CD4-positive, alpha-beta T cell treated with Interferon gamma for 1 hour (primary cell): ENCODE data around the gene ZNF549.
"Not testable (repeated sequence)": the region's sequence is repeated elsewhere in the genome, so short reads cannot be mapped to it uniquely, and the experiment has no call there.

Experiments used
- DNase-seq: peaks from one replicate; pipeline ENCODE4 v3.0.0-alpha.2; 2020

Gene ZNF549

DNA sequence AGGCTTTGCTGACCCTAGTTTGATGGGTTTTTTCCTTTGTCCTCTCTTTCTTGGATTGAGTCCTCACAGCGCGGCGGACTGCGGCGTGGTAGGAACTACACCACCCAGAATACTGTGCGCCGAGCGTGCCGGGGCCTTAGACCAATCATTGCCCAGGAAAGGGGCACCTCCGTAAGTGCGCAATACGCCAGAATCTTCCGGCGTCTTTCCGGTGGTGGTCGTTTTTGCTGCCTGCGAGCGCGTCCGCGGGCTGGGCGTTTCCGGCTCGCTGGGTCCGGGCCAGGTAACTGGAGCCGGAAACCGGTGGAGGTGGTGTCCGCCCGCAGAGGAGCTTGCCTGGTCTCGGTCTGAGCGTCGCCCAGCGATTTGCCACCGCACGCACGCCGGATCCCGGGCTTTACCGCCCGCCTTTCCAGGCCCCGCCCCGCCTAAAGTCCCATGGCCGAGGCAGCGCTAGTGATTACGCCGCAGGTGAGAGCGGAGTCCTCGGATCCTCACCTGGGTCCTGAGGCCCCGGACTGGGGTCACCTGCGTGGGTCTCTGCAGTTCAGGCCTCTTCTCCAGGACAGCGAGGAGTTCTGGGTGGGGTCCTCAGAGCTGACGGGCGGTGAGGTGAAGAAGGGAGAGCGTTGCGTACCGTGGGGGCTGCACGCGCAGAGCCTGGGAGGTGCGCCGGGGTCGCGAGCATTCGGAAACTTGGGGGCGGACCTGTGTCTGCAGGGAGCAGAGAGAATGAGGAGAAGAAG is at the start of gene ZNF549:
Gene ZNF549, plus strand, starts transcription at position 221 of the 746 bp plus-strand sequence. Its CDS starts 218 bp downstream, at position 439.
- DNase-seq: peak; percentile 90

DNA sequence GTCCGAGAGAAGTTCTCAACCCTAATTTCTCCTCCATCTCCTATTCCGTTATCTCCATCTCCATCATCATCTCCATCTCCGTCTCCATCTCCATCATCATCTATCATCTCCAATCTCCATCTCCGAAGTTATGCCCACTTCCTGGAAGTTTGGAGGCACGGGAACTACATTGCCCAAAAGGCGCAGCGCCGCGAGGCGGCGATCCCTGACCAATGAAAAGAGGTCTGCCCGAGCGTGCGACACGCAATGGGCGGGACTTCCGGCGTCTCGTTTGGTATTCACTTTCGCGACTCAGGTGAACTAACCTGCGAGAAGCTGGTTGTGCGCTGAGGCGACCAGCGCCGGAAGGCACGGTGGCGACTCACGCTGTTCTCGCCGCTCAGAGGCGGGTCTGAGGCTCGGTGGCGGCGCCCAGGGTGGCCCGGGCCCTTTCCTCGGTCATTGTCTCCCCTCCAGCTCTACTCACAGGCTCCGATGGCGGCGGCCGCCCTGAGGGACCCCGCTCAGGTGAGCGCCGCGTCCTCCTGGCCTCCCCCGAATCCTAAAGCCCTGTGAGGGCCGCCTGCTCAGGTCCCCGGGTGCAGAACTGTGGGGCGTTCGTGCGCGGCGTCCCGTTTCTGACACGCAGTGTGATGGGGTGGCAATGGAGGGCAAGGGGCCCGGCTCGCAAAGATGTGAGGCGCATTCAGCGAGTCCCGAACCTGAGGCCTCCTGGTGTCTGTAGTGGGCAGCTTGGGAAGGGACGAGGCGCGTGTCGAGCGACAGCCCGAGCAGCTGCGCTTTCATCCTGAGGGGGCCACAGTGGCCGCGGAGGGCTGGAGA is 39.5 kb upstream of the ZNF549 start, which contains the start of gene ZNF419:
Gene ZNF419, plus strand, starts transcription at position 274 of the 822 bp plus-strand sequence. Its CDS starts 201 bp downstream, at position 475.
- peak; percentile 93 for DNase-seq

DNA sequence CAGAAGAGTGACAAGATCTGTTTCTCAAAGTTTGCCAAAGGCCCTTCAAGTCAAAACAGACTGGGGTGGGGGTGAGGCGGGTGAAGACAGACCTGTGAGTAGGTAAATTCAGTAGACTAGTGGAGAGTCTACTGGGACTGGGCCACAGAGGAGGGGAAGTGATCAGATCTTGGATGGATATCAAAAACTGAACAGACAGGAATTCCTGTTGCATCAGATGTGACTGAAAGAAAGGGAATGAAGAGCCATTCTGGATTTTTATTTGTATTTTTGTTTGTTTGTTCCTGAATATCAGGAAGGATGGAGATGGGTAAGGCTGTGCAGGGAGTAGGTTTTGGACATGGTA is 38.9 kb upstream of the ZNF549 start:
- not testable (repeated sequence) for DNase-seq

DNA sequence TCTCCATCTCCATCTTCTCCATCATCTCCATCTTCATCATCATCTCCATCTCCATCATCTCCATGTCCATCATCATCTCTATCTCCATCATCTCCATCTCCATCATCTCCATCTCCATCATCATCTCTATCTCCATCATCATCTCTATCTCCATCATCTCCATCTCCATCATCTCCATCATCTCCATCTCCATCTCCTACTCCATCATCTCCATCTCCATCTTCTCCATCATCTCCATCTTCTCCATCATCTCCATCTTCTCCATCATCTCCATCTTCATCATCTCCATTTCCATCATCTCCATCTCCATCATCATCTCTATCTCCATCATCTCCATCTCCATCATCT is 27.9 kb upstream of the ZNF549 start:
- not testable (repeated sequence) for DNase-seq

DNA sequence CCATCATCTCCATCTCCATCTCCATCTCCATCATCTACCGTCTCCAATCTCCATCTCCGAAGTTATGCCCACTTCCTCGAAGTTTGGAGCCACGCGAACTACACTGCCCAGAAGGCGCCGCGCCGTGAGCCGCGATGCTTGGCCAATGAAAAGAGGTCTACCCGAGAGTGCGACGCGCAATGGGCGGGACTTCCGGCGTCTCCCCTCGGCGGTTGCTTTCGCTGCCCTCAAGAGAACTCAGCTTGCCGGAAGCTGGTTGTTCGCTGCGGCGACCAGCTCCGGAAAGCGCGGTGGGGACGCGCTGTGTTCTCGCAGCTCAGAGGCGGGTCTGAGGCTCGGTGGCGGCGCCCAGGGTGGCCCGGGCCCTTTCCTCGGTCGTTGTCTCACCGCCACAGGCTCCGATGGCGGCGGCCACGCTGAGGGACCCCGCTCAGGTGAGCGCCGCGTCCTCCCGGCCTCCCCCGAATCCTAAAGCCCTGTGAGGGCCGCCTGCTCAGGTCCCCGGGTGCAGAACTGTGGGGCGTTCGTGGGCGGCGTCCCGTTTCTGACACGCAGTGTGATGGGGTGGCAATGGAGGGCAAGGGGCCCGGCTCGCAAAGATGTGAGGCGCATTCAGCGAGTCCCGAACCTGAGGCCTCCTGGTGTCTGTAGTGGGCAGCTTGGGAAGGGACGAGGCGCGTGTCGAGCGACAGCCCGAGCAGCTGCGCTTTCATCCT is 27.3 kb upstream of the ZNF549 start, which contains the start of gene ZNF773:
Gene ZNF773, plus strand, starts transcription at position 259 of the 716 bp plus-strand sequence. Its CDS starts 143 bp downstream, at position 402.
- DNase-seq: peak; percentile 96

DNA sequence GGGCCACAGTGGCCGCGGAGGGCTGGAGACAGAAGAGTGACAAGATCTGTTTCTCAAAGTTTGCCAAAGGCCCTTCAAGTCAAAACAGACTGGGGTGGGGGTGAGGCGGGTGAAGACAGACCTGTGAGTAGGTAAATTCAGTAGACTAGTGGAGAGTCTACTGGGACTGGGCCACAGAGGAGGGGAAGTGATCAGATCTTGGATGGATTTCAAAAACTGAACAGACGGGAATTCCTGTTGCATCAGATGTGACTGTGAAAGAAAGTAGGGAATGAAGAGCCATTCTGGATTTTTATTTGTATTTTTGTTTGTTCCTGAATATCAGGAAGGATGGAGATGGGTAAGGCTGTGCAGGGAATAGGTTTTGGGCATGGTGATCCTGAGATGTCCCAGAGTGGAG is 26.8 kb upstream of the ZNF549 start:
- DNase-seq: not testable (repeated sequence)

DNA sequence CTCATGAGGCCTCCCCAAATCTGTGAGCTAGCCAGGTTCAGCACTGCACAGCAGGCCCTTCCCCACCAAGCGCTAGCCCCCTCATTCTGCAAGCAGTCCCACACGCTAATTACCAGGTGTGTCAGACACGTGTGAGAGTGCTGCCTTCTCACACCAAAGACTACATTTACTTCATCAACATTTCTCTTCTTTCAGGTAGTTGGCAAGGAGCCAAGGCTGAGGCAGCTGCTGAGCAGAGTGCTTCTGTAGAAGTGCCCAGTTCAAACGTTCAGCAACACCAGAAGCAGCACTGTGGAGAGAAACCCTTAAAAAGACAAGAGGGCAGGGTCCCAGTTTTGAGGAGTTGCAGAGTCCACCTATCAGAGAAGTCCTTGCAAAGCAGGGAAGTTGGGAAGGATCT is 21.0 kb upstream of the ZNF549 start:
- no peak for DNase-seq

DNA sequence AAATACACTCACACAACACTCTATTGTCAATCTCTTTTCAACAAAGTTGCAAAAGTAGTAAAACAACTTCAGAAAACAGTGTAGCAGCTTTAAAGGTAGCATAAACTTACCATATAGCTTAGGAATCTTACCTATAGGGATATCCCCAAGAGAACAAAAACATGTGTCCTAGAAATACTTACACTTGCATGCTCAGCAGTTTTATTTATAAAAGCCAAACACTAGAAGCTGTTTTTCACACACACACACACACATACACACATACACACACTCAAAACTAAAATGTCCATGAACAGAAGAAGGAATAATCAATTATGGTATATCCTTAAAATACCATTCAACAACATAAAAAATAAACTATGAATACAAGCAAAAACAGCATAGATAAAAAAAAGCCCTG is 15.7 kb upstream of the ZNF549 start:
- no peak for DNase-seq

DNA sequence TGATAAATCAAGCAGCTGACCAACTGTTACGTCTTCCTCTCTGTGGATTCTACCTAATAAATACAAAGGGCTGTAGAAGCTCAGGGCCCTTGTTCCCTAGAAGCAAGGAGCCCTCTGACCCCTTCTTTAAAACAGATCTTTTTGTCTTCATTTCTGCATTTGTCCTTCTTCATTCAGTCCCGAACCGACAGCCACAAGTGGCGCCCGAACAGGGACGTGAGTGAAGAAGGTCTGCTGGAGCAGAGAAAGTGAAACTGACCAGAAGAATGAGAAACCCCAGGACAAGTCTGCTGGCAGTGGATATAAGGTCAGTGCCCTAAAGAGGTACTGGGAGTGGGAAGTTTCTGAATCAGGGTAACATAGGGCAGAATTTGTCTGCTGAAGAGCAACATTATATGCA is 14.3 kb upstream of the ZNF549 start:
- DNase-seq: no peak

DNA sequence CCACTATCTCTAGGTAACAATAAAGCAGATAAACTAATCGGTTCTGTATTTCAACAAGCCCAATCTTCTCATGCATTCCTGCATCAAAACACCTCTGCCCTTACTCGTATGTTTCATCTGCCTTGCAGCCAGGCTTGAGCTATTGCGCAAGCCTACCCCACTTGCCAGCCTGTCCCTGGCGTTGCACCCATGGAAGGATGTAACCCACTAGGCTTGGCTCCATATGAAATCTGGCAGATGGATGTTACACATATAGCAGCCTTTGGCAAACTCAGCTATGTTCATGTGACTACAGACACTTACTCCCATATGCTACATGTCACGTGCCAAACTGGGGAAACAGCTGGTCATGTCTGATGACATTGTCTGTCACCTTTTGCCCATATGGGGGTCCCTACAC is 11.9 kb upstream of the ZNF549 start:
- DNase-seq: no peak

DNA sequence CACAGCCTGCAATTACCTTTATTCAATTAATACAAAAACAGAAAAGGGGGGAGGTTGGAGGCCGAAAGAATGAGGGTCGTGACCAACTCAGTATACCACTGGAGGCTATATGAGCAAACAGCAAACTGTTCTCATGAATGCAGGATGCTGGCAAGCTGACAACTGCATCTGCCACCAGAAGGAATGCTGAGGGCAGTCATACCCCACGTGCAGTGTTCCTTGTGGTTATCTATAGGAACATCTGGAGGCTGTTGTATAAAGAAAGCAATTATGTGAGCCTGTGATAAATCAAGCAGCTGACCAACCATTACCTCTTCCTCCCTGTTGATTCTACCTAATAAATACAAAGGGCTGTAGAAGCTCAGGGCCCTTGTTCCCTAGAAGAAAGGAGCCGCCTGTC is 9.1 kb upstream of the ZNF549 start:
- DNase-seq: not testable (repeated sequence)

DNA sequence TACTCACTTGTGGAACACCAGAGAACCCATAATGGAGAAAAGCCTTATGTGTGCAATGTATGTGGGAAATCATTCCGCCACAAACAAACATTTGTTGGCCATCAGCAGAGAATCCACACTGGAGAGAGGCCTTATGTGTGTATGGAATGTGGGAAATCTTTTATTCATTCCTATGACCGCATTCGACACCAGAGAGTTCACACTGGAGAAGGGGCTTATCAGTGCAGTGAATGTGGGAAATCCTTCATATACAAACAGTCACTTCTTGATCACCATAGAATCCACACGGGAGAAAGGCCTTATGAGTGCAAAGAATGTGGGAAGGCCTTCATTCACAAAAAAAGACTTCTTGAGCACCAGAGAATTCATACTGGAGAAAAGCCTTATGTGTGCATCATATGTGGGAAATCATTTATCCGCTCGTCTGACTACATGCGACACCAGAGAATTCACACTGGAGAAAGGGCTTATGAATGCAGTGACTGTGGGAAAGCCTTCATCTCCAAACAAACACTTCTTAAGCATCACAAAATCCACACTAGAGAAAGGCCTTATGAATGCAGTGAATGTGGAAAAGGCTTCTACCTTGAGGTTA is 10.9 kb downstream of the ZNF549 start:
- DNase-seq: no peak

DNA sequence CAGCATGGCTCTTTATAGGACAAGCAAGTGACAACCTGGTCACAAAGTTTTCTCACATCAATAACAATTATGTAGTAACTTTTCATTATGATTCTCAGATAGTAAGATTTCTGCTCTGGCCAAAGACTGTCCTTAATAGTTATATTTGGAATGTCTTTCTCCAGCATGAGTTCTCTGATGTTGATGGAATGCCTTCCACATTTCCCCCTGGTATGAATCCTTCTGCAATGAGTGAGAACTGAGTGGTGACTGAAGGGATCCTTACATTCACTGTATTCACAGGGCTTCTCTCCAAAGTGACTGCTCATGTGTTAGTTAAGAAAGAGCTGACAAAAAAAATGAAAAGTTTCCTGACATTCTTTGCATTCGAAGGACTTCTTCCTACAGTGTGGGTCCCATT is 19.4 kb downstream of the ZNF549 start:
- no peak for DNase-seq

DNA sequence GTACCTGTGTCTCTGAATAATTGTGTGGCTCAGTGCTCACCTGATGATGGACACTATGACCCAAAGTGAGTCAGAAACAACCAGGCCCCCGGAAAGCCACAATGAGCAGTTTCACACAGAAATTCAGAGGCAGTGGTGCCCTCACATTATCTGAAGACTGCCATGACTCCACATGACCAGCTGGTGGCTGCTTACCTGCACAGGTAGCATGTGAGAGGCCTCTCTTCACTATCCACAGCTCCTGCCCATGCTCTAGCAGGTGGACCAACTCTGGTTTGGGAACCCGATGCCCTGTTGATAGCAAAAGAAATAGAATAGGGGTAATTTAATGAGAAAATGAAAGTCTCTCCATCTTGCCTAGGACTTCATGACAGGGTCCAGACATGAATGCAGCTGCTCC is 25.3 kb downstream of the ZNF549 start:
- no peak for DNase-seq

DNA sequence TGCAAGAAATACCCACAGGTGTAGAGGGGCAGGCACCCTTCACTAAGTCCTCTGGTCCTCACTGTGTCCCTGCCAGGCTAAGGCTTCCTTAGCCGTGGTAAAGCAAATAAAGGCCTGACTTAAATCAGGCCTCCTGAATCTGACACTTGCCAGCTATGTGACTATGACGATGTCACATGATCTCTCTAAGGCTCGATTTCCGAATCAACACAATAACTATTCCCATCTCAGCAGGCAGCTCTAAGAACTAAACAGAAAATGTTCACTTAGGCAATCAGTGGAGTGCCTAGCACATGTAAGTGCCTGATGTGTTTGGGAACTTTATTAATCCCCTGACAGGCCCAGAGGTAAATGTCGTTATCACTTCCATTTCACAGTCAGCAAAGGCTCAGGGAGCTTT is 30.5 kb downstream of the ZNF549 start:
- no peak for DNase-seq

DNA sequence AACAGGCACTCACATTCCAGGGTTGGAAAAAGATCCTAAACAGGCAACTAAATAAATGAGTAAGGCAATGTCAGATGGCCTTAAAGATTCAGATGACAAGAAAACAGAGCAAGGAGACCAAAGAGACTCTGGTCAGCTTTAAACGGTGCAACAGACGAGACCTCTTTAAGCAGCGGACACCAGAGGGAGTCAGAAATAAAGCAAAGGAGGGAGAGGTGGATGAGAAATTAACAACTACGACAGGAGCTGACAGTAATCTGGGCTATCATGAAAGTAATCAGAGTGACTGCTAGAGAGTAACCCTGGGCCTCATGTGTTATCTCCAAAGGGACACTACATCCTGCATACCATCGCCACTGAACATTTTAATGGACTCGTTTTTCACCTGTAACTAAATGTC is 31.4 kb downstream of the ZNF549 start:
- DNase-seq: no peak

DNA sequence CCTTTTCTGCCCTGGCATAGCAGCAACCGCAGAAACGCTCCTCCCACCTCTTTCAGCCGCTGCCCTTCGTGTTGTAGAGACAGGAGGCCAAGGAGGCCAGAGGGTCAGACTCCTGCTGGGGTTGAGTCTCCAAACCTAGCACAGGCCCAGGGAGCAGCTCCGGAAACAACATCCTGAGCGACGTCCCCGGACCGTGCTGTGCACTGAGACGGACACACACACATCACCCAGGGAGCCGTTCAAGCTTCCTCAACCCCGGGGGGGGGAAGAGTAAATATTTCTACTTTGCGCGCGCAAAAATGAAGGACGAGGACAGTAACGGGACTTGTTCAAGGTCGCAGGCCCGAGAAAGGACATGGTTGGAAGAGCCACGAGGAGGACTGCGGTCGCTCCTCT is 31.9 kb downstream of the ZNF549 start:
- DNase-seq: no peak

DNA sequence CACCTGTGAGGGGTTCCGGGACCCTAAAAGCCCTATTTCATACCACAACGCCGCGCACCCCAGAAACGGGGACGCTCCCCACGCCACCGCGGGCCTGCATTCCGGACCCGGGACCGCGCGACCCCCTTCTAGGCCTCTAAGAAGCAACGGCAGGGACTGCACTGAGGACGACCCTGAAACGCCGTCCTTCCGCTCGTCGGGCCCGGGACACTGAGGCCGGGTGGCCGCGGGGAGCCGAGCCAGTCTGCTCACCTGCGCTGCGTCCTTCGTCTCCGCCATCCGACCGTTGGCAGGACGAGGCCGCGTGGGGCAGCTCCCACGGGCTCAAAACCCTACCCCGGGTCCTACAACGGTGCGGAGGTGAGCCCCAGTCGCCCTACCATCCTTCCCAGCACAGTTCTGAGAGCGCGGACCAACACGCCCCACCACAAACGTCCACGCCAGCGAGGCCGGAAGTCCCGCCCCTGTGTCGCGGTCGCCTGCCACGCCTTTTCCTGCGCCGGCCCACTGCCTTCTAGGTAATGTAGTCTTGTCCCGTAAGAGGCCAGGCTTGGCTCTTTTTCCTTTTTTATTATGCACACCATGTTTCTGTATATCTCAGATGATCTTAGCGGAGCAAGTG is 32.4 kb downstream of the ZNF549 start, which contains the start of gene ZNF550:
Gene ZNF550, minus strand, starts transcription at position 460 of the 622 bp plus-strand sequence. Its CDS starts 181 bp downstream, at position 279.
- DNase-seq: peak; percentile 86

DNA sequence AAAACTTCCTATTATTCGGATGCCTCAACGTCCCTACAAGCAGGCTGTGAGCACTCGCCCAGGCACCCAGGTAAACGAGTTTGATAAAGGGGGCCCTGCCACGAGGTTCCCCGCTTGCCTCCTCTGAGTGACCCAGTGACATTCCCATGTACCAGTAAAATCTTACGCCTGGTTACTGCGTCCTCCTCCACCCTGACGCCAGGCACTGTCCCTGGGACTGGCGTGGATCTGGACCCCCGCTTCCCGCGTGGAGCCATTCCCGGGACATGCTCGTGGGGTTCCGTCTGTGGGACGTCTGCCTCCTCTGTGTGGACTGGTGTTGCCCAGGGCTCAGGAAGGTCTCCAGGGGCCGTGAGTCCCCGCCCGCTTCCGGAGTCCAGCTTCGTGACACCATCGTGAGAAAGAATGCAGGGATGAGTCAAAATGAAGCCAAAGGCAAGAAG is 32.9 kb downstream of the ZNF549 start:
- DNase-seq: no peak

DNA sequence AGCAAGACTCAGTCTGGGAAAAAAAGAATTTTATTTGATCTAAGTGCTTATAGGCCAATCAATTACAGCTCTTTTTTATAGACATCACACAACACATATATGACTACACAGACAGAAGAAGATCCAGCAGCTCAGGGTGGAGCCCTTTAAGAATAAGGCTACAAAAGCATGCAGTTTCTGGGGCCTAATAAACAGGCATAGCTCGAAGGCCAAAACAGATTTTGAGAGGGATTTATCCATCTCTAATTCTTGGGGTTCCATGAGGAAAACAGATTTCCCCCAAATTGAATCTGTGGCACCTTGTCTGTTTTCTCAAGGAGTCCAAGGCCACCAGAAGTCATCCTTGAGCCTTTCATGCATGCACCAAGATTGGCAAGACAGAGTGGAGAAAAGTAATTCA is 36.4 kb downstream of the ZNF549 start:
- DNase-seq: no peak

DNA sequence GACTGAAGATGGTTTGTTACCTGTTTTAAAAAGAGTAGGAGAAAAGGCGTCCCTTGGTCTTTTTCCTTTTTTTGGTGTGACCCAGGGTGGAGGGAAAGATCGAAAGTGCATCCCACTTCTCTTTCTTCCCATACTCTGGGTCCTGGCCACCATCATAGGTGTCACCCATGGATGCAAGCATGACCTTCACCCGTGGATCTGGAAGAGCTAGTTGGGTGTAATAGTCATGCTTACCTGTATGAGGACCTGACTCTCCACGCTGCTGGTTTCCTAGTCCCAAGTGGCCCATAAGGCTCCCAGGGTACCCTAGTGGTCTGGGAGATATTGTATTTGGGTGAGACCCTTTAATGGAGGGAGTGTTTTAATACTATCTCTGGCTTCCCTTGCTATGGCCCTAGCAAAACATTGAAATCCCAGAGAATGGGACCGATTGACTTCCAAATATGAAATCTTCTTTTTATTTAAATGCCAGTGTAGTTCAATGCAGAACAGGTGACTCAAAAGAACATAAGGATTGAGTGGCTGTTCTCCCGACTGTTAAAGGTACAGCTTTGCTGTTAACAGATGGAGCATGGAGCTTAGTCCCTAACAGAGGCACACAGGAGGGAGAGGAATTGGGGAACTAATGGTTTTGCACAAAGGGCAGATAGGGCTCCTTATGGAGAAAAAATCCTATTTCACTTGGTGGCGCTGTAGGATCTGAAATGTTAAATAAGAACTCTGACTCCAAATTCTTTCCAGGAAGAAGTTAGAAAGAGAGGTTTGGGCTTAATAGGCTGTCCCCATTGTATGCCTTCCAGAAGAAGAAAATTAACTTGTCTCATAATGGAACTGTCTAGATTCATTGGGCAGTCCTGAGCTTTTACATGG is 39.5 kb downstream of the ZNF549 start:
- DNase-seq: no peak
